GM20000 (cell line): ENCODE measurements around the gene ANGPT4.

Source experiments
- DNase-seq: peaks from one replicate; pipeline ENCODE4 v3.0.0; 2012; ENCODE audit warnings: low spot score
- TF ChIP-seq, protein P1 (sequence below): IDR thresholded peaks from 2 replicates; pipeline ENCODE4 v1.5.1; 2012; ENCODE audit warnings: mild to moderate bottlenecking, control low read depth; ENCODE audit errors: extremely low read depth, missing control alignments

ANGPT4 gene

DNA sequence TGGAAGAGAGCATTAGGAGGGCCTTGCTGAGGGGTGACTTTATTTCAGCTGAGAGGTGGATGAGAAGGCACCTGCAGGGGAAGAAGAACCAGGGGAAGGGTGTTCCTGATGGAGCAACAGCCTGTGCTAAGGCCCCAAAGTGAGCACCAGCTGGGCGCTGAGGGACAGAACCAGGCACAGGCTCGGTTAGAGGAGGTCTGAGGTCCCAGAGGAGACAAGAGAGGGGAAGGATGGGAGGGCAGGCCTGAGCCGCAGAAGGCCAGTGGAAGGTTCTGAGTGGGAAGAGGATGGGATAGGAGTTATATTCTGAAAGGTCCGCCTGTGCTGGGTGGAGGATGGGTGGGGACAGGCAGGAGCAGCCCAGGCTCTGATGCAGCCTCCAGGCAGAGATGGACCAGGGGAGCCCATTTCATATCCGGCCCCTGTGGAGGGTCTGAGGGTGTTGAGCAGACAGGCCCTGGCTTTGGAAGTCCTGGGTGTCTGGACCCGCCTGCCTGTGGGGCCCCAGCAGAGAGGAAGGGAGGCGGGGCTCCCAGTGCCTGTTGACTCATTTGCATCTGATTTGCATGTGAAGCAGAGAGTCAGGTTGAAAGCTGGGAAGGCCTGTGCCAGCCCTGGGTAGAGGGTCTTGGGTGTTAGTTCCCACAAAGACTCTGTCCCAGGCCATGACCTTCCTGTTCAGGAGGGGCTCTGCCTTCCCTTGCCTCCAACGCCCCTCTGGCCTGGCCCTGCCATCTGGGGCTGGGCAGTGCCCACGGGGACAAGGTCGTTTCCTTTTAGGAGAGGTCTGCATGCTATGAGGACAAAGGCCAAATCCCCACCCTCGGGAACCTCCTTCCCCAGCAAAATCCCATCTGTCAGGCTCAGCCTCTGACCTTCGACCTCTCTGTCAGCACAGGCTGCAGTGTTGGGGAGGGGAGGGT lies 93.2 kb downstream of the ANGPT4 start:
- TF ChIP-seq, protein P1, sequence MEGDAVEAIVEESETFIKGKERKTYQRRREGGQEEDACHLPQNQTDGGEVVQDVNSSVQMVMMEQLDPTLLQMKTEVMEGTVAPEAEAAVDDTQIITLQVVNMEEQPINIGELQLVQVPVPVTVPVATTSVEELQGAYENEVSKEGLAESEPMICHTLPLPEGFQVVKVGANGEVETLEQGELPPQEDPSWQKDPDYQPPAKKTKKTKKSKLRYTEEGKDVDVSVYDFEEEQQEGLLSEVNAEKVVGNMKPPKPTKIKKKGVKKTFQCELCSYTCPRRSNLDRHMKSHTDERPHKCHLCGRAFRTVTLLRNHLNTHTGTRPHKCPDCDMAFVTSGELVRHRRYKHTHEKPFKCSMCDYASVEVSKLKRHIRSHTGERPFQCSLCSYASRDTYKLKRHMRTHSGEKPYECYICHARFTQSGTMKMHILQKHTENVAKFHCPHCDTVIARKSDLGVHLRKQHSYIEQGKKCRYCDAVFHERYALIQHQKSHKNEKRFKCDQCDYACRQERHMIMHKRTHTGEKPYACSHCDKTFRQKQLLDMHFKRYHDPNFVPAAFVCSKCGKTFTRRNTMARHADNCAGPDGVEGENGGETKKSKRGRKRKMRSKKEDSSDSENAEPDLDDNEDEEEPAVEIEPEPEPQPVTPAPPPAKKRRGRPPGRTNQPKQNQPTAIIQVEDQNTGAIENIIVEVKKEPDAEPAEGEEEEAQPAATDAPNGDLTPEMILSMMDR, result no peak
- peak; percentile 3 for DNase-seq

DNA sequence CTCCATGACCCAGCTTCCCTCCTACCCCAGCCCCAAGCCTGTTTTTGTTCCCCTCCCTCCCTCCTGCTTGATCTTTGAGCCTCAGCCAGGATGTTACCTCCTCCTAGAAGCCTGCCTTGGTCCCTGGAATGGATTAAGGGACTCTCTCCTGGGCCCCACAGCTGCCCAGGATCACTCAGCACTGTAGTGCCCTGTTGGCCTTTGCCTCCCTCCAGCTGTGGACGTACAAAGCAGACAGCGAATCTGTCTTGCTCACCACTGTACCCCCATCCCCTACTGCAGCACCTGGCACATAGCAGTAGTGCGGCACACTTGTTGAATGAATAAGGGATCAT lies 94.4 kb downstream of the ANGPT4 start:
- TF ChIP-seq, protein P1, result no peak
- no peak for DNase-seq

DNA sequence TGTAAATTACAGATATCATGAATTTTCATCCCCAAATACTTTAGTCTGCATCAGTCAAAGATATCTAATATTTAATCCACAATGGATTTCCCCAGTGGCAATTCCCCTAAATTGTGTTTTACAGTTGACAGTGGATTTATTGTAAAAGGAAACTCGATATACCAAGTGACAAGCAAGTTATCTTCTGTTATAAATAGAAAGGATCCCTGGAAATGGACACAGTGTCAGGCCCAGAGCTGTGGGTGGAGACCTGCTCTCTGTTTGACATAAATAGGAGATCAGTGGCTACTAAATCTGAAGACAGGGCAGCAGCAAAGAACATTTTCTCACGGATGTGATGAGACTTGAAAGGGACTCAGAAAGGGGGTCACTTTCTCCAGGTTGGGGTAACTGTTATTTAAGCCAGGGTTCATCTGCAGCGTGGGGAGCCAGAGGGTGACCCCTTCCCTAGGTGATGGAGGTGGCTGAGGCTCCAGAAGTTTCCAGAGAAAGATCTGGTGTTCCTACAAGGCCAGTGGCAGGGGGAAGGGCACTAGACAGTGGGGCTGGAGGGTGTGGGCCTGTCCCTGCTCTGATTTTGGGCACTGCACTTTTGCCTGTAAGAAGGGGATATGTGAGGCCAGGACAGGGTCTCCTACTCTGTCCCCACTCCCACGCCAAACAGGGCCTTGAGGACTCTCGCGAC lies 94.9 kb downstream of the ANGPT4 start:
- no peak for DNase-seq
- TF ChIP-seq, protein P1, result no peak

DNA sequence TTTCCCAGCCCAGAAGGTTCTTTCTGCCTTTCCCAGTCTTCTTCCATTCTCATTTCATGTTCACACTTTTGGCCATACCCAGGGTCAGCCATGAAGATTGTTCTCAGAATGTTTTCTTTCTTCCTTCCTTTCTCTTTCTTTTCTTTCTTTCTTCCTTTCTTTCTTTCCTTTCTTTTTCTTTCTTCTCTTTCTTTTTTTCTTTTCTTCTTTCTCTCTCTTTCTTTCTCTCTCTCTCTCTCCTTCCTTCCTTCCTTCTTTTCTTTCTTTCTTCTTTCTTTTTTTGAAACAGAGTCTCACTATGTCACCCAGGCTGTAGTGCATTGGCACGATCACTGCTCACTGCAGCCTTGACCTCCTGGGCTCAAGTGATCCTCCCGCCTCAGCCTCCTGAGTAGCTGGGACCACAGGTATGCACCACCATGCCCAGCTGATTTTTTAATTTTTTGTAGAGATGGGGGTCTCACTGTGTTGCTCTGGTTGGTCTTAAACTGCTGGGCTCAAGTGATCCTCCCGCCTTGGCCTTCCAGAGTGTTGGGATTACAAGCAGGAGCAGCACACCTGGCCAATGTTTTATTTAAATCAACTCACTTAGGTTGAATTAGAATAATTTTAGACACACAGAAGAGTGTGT lies 95.7 kb downstream of the ANGPT4 start:
- TF ChIP-seq, protein P1, result no peak
- no peak for DNase-seq
